SK-N-SH (cell line): ENCODE results near the gene COLEC12.

Experiments
- POLR2AphosphoS5 ChIP-seq: IDR thresholded peaks from 2 replicates; pipeline ENCODE4 v1.6.1; 2012; ENCODE audit warnings: low read depth, low read length
- SIN3A ChIP-seq: IDR thresholded peaks from 2 replicates; pipeline ENCODE4 v1.6.1; 2012; ENCODE audit warnings: low read depth, mild to moderate bottlenecking, low read length, moderate library complexity, borderline replicate concordance
- TAF1 ChIP-seq: IDR thresholded peaks from 2 replicates; pipeline ENCODE4 v1.6.1; 2012; ENCODE audit warnings: low read depth, mild to moderate bottlenecking, low read length, moderate library complexity, borderline replicate concordance
- YY1 ChIP-seq: IDR thresholded peaks from 2 replicates; pipeline ENCODE4 v1.4.0; 2012; ENCODE audit warnings: low read depth, mild to moderate bottlenecking
- TF ChIP-seq, protein P1 (sequence below): fragments of 150-350 bp; IDR thresholded peaks from 2 replicates; pipeline ENCODE4 v1.6.1; 2016; ENCODE audit warnings: mild to moderate bottlenecking, low read depth, low read length
- TF ChIP-seq, protein P2 (sequence below): IDR thresholded peaks from 2 replicates; pipeline ENCODE4 v1.4.0; 2012; ENCODE audit warnings: low read depth, borderline replicate concordance
- TF ChIP-seq, protein P3 (sequence below): fragments of 200-600 bp; sonication (generic); IDR thresholded peaks from 2 replicates; pipeline ENCODE4 v1.6.1; 2017; ENCODE audit warnings: antibody characterized with exemption, mild to moderate bottlenecking, moderate library complexity

DNA sequence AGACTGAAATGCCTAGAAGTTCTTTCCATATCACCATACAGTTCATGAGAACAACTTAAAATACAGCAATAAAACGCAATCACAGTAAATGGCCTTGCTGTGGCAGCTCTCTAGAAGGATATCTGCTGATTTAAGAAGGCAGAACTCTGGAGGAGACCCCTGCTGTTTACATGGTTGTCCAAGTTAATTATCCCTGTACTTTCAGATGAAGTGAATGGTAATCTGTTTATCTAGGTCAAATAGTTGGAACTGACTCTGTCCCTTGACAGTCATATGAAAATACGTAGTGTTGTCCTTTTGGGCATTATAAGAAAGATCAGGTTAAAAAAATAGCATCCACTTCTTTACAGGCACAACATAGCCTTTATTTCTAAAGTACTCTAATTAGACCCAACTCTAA, 115.6 kb downstream of the COLEC12 start:
- TF ChIP-seq SIN3A (no peak), TAF1 (no peak), POLR2AphosphoS5 (no peak), YY1 (no peak)
- TF ChIP-seq, protein P1, sequence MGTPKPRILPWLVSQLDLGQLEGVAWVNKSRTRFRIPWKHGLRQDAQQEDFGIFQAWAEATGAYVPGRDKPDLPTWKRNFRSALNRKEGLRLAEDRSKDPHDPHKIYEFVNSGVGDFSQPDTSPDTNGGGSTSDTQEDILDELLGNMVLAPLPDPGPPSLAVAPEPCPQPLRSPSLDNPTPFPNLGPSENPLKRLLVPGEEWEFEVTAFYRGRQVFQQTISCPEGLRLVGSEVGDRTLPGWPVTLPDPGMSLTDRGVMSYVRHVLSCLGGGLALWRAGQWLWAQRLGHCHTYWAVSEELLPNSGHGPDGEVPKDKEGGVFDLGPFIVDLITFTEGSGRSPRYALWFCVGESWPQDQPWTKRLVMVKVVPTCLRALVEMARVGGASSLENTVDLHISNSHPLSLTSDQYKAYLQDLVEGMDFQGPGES, result no peak
- TF ChIP-seq, protein P2, sequence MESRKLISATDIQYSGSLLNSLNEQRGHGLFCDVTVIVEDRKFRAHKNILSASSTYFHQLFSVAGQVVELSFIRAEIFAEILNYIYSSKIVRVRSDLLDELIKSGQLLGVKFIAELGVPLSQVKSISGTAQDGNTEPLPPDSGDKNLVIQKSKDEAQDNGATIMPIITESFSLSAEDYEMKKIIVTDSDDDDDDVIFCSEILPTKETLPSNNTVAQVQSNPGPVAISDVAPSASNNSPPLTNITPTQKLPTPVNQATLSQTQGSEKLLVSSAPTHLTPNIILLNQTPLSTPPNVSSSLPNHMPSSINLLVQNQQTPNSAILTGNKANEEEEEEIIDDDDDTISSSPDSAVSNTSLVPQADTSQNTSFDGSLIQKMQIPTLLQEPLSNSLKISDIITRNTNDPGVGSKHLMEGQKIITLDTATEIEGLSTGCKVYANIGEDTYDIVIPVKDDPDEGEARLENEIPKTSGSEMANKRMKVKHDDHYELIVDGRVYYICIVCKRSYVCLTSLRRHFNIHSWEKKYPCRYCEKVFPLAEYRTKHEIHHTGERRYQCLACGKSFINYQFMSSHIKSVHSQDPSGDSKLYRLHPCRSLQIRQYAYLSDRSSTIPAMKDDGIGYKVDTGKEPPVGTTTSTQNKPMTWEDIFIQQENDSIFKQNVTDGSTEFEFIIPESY, result no peak
- TF ChIP-seq, protein P3, sequence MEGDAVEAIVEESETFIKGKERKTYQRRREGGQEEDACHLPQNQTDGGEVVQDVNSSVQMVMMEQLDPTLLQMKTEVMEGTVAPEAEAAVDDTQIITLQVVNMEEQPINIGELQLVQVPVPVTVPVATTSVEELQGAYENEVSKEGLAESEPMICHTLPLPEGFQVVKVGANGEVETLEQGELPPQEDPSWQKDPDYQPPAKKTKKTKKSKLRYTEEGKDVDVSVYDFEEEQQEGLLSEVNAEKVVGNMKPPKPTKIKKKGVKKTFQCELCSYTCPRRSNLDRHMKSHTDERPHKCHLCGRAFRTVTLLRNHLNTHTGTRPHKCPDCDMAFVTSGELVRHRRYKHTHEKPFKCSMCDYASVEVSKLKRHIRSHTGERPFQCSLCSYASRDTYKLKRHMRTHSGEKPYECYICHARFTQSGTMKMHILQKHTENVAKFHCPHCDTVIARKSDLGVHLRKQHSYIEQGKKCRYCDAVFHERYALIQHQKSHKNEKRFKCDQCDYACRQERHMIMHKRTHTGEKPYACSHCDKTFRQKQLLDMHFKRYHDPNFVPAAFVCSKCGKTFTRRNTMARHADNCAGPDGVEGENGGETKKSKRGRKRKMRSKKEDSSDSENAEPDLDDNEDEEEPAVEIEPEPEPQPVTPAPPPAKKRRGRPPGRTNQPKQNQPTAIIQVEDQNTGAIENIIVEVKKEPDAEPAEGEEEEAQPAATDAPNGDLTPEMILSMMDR, result no peak
